Lung (tissue), 5 donors: ENCODE measurements around the gene PDPR. TPM values are rescaled to one million over a fixed set of nuclear protein-coding genes. Genes with fewer than 3 reads are reported as not detected.

Experiments
- polyA plus RNA-seq, 2 donors: library from polyadenylated mRNA; stranded (reverse); fragments of 200-250 nt; gene quantifications; one replicate each; pipeline ENCODE4 v1.2.1, GENCODE V29; 2013
- small RNA-seq: library from RNA; depleted of rRNA; stranded (forward); fragments of <200 nt; gene quantifications from one replicate; pipeline ENCODE3, GENCODE V24; 2014; ENCODE audit warnings: low replicate concordance
- total RNA-seq, 2 donors: library from RNA; depleted of rRNA in 1 of 2; stranded (reverse); fragments of >200 nt in 1 of 2; gene quantifications; one replicate each; pipeline ENCODE4 v1.2.1, GENCODE V29; 2014 to 2021
- donor health status: Bipolar disorder and iron deficiency.
- donor health status: healthy.
- donor health status: DM: yes; HTN: yes; CAD: no.

PDPR gene
- total and polyA plus RNA-seq, 4 donors, result 7.2 to 33.6 (median 18.4) TPM

Small RNA genes within 50 kb of the gene (small RNA-seq; reads per million reads assigned to genes)
- gene AC009060.2, result not detected

Other genes with a start within 250 kb of the PDPR start
- 1 to 10 TPM; 1.4 to 1.6 TPM for gene CLEC18A, start 163.0 kb upstream of the PDPR start, total RNA-seq
- 1 to 10 TPM; 1.2 to 2.9 TPM for gene CLEC18A, start 163.0 kb upstream of the PDPR start, polyA plus RNA-seq
- gene CLEC18C, start 59.5 kb downstream of the PDPR start, total RNA-seq, result 1 to 10 TPM in 1 of 2 donors, not detected in 1; 1.0 TPM
- under 1 TPM; 0.09 to 0.14 TPM for gene CLEC18C, start 59.5 kb downstream of the PDPR start, polyA plus RNA-seq
- gene EXOSC6, start 137.6 kb downstream of the PDPR start, total RNA-seq, result 10 to 100 TPM; 27.8 to 28.0 TPM
- 10 to 100 TPM in 1 of 2 donors, 1 to 10 TPM in 1; 7.1 to 17.6 TPM for gene EXOSC6, start 137.6 kb downstream of the PDPR start, polyA plus RNA-seq
- 100 to 1,000 TPM in 1 of 2 donors, 10 to 100 TPM in 1; 61.3 to 147 TPM for gene AARS1, start 175.2 kb downstream of the PDPR start, total RNA-seq
- gene AARS1, start 175.2 kb downstream of the PDPR start, polyA plus RNA-seq, result 10 to 100 TPM; 46.9 to 73.8 TPM
- gene DDX19B, start 184.9 kb downstream of the PDPR start, total RNA-seq, result 10 to 100 TPM; 27.1 to 27.2 TPM
- gene DDX19B, start 184.9 kb downstream of the PDPR start, polyA plus RNA-seq, result 10 to 100 TPM; 23.2 to 32.7 TPM
- 10 to 100 TPM; 27.3 to 38.7 TPM for gene DDX19A, start 232.6 kb downstream of the PDPR start, total RNA-seq
- gene DDX19A, start 232.6 kb downstream of the PDPR start, polyA plus RNA-seq, result 10 to 100 TPM; 18.9 to 27.4 TPM